Stimulated activated effector memory CD8-positive, alpha-beta T cell treated with anti-CD3 and anti-CD28 coated beads, Interleukin-12 subunit alpha, Interleukin-12 subunit beta, amount 100 ng/mL, for 72 hours (primary cell): ENCODE data around the gene GLT8D1.
A peak's percentile ranks its signal among the peaks of the same experiment; 100 is the strongest.
"Not testable (repeated sequence)": the region's sequence is repeated elsewhere in the genome, so short reads cannot be mapped to it uniquely, and the experiment has no call there.

Experiments
- ATAC-seq: fragments of 150-1000 bp; cut with Tn5 transposase; 2 replicates; pipeline ENCODE4 v1.10.0; 2021
- DNase-seq, 2 donors: peaks; one replicate each; pipeline ENCODE4 v3.0.0; 2021 to 2022; ENCODE audit warnings: low spot score in 2 of 2
- H3K27ac Mint-ChIP-seq: one replicate; pipeline ENCODE4 v1.8.0; 2022; ENCODE audit warnings: mild to moderate bottlenecking, mixed read lengths
- H3K36me3 Mint-ChIP-seq: one replicate; pipeline ENCODE4 v1.8.0; 2022; ENCODE audit warnings: mild to moderate bottlenecking, mixed read lengths
- H3K4me1 Mint-ChIP-seq: one replicate; pipeline ENCODE4 v1.8.0; 2022; ENCODE audit warnings: mixed read lengths
- H3K4me3 Mint-ChIP-seq: one replicate; pipeline ENCODE4 v1.8.0; 2022; ENCODE audit warnings: mild to moderate bottlenecking, mixed read lengths
- H3K9me3 Mint-ChIP-seq: one replicate; pipeline ENCODE4 v1.8.0; 2022; ENCODE audit warnings: mixed read lengths

GLT8D1 gene

GRCh38 chr3:52694528-52695189 lies 10.9 kb downstream of the GLT8D1 start:
- DNase-seq (no peak), ATAC-seq (no peak)
- Mint-ChIP-seq H3K36me3 (peaks cover 100% of the 10 kb centered on the region), H3K27ac (no peak overlapping the region), H3K9me3 (no peaks in the 10 kb centered on the region), H3K4me3 (no peak overlapping the region), H3K4me1 (peaks cover 44% of the 10 kb centered on the region)

DNA sequence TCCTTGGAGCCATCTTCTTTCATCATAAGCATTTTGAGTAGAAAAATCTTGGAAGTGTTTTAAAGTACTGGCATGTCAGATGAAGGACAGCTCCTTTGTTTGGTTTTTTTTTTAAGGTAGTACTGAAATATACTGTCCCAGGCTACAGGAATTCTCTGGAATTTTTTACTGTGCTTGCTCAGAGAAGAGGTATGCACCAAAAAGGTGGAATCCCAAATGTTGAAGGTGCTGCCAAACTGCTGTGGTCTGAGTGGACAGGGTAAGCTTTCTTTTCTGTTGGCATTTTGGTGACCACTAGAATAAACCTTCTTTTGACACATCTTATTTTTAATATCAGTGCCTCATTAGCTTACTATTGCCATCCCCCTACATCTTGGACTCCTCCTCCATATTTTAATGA lies 12.5 kb downstream of the GLT8D1 start:
- Mint-ChIP-seq H3K36me3 (peaks cover 100% of the 10 kb centered on the region), H3K9me3 (no peaks in the 10 kb centered on the region), H3K4me1 (peaks cover 59% of the 10 kb centered on the region), H3K4me3 (no peak overlapping the region), H3K27ac (peak overlapping the region; percentile 11)
- ATAC-seq (no peak), DNase-seq (no peak)

GRCh38 chr3:52690560-52690959 lies 15.0 kb downstream of the GLT8D1 start:
- no peak for DNase-seq
- Mint-ChIP-seq H3K4me3 (no peak overlapping the region), H3K36me3 (peaks cover 100% of the 10 kb centered on the region), H3K27ac (peak overlapping the region; percentile 82), H3K4me1 (peaks cover 57% of the 10 kb centered on the region), H3K9me3 (no peaks in the 10 kb centered on the region)
- ATAC-seq: no peak

GRCh38 chr3:52689151-52689550 lies 16.4 kb downstream of the GLT8D1 start:
- Mint-ChIP-seq H3K4me1 (peaks cover 60% of the 10 kb centered on the region), H3K4me3 (peak overlapping the region; percentile 96), H3K36me3 (peaks cover 99% of the 10 kb centered on the region), H3K9me3 (no peaks in the 10 kb centered on the region), H3K27ac (peak overlapping the region; percentile 76)
- no peak for ATAC-seq
- no peak for DNase-seq

- H3K36me3 Mint-ChIP-seq: peaks cover 98% of the 10 kb centered on the region
- peaks cover 58% of the 10 kb centered on the region for H3K4me1 Mint-ChIP-seq
- peak overlapping the region; percentile 76 for H3K27ac Mint-ChIP-seq
- ATAC-seq: no peak
- no peaks in the 10 kb centered on the region for H3K9me3 Mint-ChIP-seq
- H3K4me3 Mint-ChIP-seq: peak overlapping the region; percentile 96
- DNase-seq: no peak
Observed at GRCh38 chr3:52688266-52688665, 17.3 kb downstream of the GLT8D1 start.

DNA sequence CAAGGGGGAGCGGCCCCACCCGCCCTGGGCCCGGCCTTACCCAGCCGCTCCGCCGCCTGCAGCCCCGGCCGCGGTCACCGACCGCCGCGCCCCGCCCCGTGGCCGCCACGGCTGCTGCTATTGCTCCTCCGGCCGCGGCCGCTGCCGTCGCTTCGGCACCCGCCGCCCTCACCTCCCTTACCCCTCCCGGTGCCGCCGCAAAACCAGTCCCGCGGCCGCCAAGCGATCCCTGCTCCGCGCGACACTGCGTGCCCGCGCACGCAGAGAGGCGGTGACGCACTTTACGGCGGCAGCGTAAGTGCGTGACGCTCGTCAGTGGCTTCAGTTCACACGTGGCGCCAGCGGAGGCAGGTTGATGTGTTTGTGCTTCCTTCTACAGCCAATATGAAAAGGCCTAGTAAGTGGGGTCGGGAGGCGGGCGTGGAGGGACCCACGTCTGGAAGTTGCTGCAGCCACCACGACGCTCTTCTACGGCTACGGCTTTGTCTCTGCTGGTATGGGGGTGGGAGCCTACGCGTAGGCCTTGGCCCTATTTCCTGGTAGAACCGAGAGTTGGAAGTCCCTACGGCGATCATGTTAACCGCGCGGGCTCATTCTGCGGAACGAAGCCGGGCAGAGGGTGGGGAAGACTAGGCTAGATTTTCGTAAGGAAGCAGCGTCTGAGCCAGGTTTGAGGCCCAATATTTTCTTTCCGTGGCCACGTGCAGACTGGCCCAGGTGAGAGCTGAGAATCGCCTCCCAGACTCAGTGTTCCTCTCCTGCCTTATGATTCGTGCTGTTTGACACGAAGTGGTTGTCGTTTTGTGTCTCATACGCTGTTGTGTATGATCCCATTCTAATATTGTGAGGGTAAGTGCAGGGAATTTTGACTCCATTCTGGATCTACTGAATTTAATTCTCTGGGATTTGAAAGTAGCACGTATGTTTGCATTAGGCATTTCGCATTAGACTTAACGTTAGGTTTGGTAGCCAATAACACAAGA lies 19.6 kb downstream of the GLT8D1 start, which contains the start of the genes GNL3 and PBRM1:
Gene GNL3 (plus strand): TSS at position 324 of the 983 bp plus-strand sequence. CDS start 61 bp downstream, at position 385.
Gene PBRM1 (minus strand): TSS at position 205 of the 983 bp plus-strand sequence.
- ATAC-seq: peak; percentile 86
- H3K36me3 Mint-ChIP-seq: peaks cover 91% of the 10 kb centered on the region
- peak; percentile 87 to 94 for DNase-seq
- H3K4me1 Mint-ChIP-seq: peaks cover 67% of the 10 kb centered on the region
- H3K4me3 Mint-ChIP-seq: peak within 1 kb of the TSS; percentile 96
- H3K27ac Mint-ChIP-seq: peak within 1 kb of the TSS; percentile 98
- H3K9me3 Mint-ChIP-seq: no peaks in the 10 kb centered on the region

DNA sequence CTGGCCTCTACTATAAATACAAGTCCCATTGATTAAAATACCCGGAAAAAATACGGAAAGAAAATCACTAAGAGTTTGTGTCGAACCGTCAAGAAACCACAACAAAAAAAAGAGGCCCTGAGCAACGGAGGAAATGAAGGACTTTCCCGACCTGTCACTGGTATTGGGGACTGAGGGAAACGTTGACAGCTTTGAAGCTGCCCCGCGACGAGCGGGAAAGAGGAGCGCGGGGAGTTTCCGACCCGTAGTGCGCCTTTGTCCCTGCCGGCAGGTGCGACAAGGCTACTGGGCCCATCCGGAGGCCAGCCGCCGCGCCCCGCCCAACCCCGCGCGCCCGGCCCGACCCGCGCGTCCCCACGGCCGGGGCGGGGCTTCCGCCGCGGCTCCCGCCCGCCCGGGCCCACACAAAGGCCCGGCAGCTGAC lies 20.3 kb downstream of the GLT8D1 start:
- ATAC-seq (peak; percentile 81), DNase-seq (peak; percentile 71 to 90)
- peaks cover 90% of the 10 kb centered on the region for H3K36me3 Mint-ChIP-seq
- peak overlapping the region; percentile 96 for H3K4me3 Mint-ChIP-seq
- H3K9me3 Mint-ChIP-seq: no peaks in the 10 kb centered on the region
- peaks cover 70% of the 10 kb centered on the region for H3K4me1 Mint-ChIP-seq
- peak overlapping the region; percentile 98 for H3K27ac Mint-ChIP-seq

GRCh38 chr3:52684184-52684583 lies 21.4 kb downstream of the GLT8D1 start:
- H3K4me1 Mint-ChIP-seq: peaks cover 71% of the 10 kb centered on the region
- peak overlapping the region; percentile 98 for H3K27ac Mint-ChIP-seq
- H3K4me3 Mint-ChIP-seq: peak overlapping the region; percentile 96
- no peak for DNase-seq
- H3K9me3 Mint-ChIP-seq: no peaks in the 10 kb centered on the region
- ATAC-seq: no peak
- H3K36me3 Mint-ChIP-seq: peaks cover 90% of the 10 kb centered on the region

GRCh38 chr3:52683611-52684010 lies 22.0 kb downstream of the GLT8D1 start:
- peak overlapping the region; percentile 96 for H3K4me3 Mint-ChIP-seq
- no peak overlapping the region for H3K27ac Mint-ChIP-seq
- H3K4me1 Mint-ChIP-seq: peaks cover 72% of the 10 kb centered on the region
- ATAC-seq (no peak), DNase-seq (no peak)
- no peaks in the 10 kb centered on the region for H3K9me3 Mint-ChIP-seq
- peaks cover 90% of the 10 kb centered on the region for H3K36me3 Mint-ChIP-seq

DNA sequence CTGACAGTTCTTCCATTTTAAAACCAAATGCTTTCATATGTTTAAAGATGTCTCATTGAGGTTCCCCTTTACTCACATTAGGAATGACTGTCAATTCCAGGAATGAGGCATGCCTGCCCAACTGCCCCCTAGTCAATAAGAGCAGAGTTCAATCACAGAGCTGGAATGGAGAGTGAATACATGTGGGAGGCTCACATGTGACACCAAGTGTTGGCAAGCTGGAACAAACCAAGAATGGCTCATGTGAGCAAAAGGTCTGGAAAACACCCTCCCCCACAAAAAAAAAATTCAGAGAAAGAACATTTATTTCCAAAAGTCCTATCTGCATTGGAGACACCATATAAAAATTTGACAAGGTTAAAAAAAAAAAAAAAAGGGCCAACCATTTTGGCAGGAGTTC lies 23.6 kb downstream of the GLT8D1 start:
- peak; percentile 66 for ATAC-seq
- H3K4me1 Mint-ChIP-seq: peaks cover 61% of the 10 kb centered on the region
- DNase-seq: peak in 1 of 2 donors; percentile 62
- no peaks in the 10 kb centered on the region for H3K9me3 Mint-ChIP-seq
- peaks cover 90% of the 10 kb centered on the region for H3K36me3 Mint-ChIP-seq
- H3K27ac Mint-ChIP-seq: peak overlapping the region; percentile 71
- peak overlapping the region; percentile 46 for H3K4me3 Mint-ChIP-seq

- H3K4me3 Mint-ChIP-seq: peak overlapping the region; percentile 46
- H3K9me3 Mint-ChIP-seq: no peaks in the 10 kb centered on the region
- peaks cover 90% of the 10 kb centered on the region for H3K36me3 Mint-ChIP-seq
- DNase-seq (no peak), ATAC-seq (no peak)
- peaks cover 63% of the 10 kb centered on the region for H3K4me1 Mint-ChIP-seq
- H3K27ac Mint-ChIP-seq: peak overlapping the region; percentile 71
Observed at GRCh38 chr3:52681596-52681995, 24.0 kb downstream of the GLT8D1 start.

DNA sequence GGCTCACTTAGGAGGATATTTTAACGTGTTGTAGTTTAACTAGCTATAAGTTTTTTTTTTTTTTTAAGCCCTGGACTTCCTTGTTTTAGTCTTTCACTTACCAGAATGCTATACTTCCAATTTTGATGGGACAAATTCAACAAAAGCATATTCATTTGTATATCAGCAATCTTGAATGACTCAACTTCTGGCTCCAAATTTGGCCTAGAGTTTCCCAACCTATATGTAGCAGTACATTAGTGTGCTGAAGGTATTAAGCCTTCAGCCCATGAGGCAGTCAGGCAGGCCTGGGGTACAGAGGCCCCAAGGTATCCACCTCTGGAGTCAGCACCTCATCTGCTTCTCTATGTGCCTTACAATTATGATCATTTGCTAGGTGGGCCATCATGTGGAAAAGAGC lies 25.8 kb downstream of the GLT8D1 start:
- H3K4me1 Mint-ChIP-seq: peaks cover 60% of the 10 kb centered on the region
- H3K36me3 Mint-ChIP-seq: peaks cover 91% of the 10 kb centered on the region
- H3K27ac Mint-ChIP-seq: peak overlapping the region; percentile 71
- ATAC-seq: no peak
- no peak overlapping the region for H3K4me3 Mint-ChIP-seq
- H3K9me3 Mint-ChIP-seq: no peaks in the 10 kb centered on the region
- no peak for DNase-seq

DNA sequence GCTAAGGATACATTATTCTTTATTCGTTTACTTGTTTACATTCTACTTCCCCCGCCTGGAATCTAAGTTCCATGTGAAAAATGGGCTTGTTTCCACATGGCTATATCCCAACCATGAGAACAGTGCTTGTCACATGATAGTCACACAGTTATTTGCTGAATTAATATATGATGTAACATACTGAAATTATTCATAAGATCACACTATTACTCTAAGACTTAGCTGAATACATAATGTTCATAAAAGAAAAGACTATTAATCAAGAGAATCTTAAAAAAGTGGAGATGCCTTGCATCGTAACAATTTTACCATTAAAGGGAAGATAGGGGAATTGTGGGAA lies 26.4 kb downstream of the GLT8D1 start:
- DNase-seq (no peak), ATAC-seq (no peak)
- Mint-ChIP-seq H3K4me1 (peaks cover 54% of the 10 kb centered on the region), H3K27ac (peak overlapping the region; percentile 85), H3K9me3 (no peaks in the 10 kb centered on the region), H3K36me3 (peaks cover 91% of the 10 kb centered on the region), H3K4me3 (no peak overlapping the region)

DNA sequence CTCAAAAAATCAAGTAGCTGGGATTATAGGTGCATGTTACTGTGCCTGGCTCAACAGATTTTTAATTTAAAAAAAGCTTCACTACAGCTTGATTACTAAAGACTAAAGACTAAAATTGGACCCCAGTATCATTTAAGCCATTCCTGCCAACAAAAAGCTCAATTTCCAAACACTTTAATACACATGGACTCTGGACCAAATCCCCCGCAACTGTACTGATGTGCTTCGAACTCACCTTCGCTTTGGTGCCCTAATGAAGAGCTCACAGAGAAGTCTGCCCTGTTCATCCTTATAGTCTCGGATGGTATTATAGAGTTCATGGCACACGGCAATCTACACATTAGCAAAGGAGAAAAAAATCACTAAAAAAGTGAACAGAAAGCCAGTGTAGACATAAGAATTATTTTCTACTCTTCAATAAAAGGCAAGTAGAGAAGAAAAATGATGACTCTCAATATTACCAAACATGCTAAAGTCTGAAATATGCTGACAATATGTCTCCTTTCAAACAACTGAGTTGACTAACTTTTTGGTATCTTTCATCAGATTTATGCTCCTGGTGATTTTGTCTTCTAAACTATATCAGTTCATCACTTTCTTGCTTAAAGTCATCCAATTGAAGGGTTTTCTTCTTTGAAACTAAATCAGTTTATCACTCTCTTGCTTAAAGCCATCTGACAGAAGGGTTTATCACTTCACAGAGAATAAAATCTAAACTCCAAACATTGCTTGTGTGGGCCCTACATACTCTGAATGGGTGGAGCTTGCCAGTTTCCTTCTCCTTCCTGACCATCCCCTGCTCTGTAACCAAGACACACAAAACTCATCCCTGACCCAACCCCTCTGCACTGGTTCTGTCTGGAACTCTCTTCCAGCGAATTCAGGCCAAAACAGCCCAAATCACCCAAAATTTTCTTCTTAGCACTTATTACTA lies 27.1 kb downstream of the GLT8D1 start:
- Mint-ChIP-seq H3K4me3 (no peak overlapping the region), H3K36me3 (peaks cover 91% of the 10 kb centered on the region), H3K4me1 (peaks cover 47% of the 10 kb centered on the region), H3K27ac (peak overlapping the region; percentile 85), H3K9me3 (no peaks in the 10 kb centered on the region)
- ATAC-seq: no peak
- no peak for DNase-seq

DNA sequence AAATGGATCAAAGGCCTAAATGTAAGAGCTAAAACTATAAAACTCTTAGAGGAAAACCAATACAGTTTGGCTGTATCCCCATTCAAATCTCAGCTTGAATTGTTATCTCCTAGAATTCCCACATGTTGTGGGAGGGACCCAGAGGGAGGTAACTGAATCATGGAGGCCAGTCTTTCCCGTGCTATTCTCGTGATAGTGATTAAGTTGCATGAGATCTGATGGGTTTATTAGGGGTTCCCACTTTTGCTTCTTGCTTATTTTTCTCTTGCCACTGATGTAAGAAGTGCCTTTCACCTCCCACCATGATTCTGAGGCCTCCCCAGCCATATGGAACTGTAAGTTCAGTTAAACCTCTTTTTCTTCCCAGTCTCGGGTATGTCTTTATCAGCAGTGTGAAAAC lies 29.4 kb downstream of the GLT8D1 start:
- not testable (repeated sequence) for H3K9me3 Mint-ChIP-seq, H3K4me3 Mint-ChIP-seq, ATAC-seq, DNase-seq
- H3K27ac Mint-ChIP-seq: peak overlapping the region; percentile 11
- peaks cover 47% of the 10 kb centered on the region for H3K4me1 Mint-ChIP-seq
- peaks cover 97% of the 10 kb centered on the region for H3K36me3 Mint-ChIP-seq
